Fibroblast of lung (primary cell): ENCODE results near the gene SAXO1. TPM values are rescaled to one million over a fixed set of nuclear protein-coding genes. Genes with fewer than 3 reads are reported as not detected.
A peak's percentile ranks its signal among the peaks of the same experiment; 100 is the strongest.

ENCODE experiments used
- DNase-seq, 2 donors: peaks; one replicate each; pipeline versions ENCODE4 v3.0.0 to v3.0.0-alpha.2; 2010; ENCODE audit warnings: low read depth in 2 of 2
- H2AFZ ChIP-seq: 2 replicates; pipeline ENCODE4 v1.5.1; 2012; ENCODE audit warnings: low read length, control low read depth, inconsistent platforms
- H3K27ac ChIP-seq: 2 replicates; pipeline ENCODE4 v1.5.1; 2011; ENCODE audit warnings: low read length, control low read depth; ENCODE audit not compliant: insufficient read depth
- H3K27me3 ChIP-seq: 2 replicates; pipeline ENCODE4 v1.5.1; 2011; ENCODE audit warnings: mild to moderate bottlenecking, low read length; ENCODE audit not compliant: control insufficient read depth, insufficient read depth
- H3K36me3 ChIP-seq: 2 replicates; pipeline ENCODE4 v1.5.1; 2011; ENCODE audit warnings: low read length; ENCODE audit not compliant: control insufficient read depth, insufficient read depth
- H3K4me1 ChIP-seq: 2 replicates; pipeline ENCODE4 v1.5.1; 2011; ENCODE audit warnings: low read length; ENCODE audit not compliant: control insufficient read depth, insufficient read depth; ENCODE audit errors: extremely low read depth
- H3K4me2 ChIP-seq: 2 replicates; pipeline ENCODE4 v1.5.1; 2011; ENCODE audit warnings: low read length, control low read depth; ENCODE audit not compliant: insufficient read depth; ENCODE audit errors: extremely low read depth
- H3K4me3 ChIP-seq, 4 experiments: fragments of 200-600 bp in 1 of 4; sonication (generic) in 1 of 4; replicated peaks in 1 of 4; 2 replicates each; pipeline ENCODE4 v1.5.1; 2011 to 2016; ENCODE audit warnings: low read length in 4 of 4, low read depth in 3 of 4, mild to moderate bottlenecking in 3 of 4, control low read depth in 2 of 4, inconsistent platforms in 1 of 4, mixed read lengths in 1 of 4; ENCODE audit not compliant: insufficient read depth in 1 of 4; ENCODE audit errors: control extremely low read depth in 1 of 4
- H3K79me2 ChIP-seq: 2 replicates; pipeline ENCODE4 v1.5.1; 2012; ENCODE audit warnings: mild to moderate bottlenecking, low read length, inconsistent platforms; ENCODE audit not compliant: control insufficient read depth, insufficient read depth
- H3K9ac ChIP-seq: 2 replicates; pipeline ENCODE4 v1.5.1; 2011; ENCODE audit warnings: mild to moderate bottlenecking, low read length, control low read depth; ENCODE audit not compliant: insufficient read depth
- H3K9me3 ChIP-seq: 2 replicates; pipeline ENCODE4 v1.5.1; 2012; ENCODE audit warnings: low read depth, low read length; ENCODE audit not compliant: control insufficient read depth, insufficient read depth
- H4K20me1 ChIP-seq: 2 replicates; pipeline ENCODE4 v1.5.1; 2011; ENCODE audit warnings: low read length; ENCODE audit not compliant: control insufficient read depth, insufficient read depth; ENCODE audit errors: extremely low read depth
- EZH2 ChIP-seq: IDR thresholded peaks from 2 replicates; pipeline ENCODE4 v1.5.1; 2012; ENCODE audit warnings: low read length, control low read depth, mild to moderate bottlenecking; ENCODE audit errors: missing control alignments
- polyA plus RNA-seq, 2 donors: library from polyadenylated mRNA; depleted of rRNA in 1 of 2; stranded (reverse) in 1 of 2; unstranded in 1 of 2; fragments of >200 nt; gene quantifications; 2 replicates each; pipeline ENCODE4 v1.2.1, GENCODE V29; 2011 to 2012; ENCODE audit warnings: missing spikeins in 1 of 2
- total RNA-seq: library from RNA; depleted of rRNA; stranded (reverse); fragments of >200 nt; gene quantifications from 2 replicates; pipeline ENCODE4 v1.2.1, GENCODE V29; 2014
- TF ChIP-seq, protein P1 (sequence below), 2 donors: IDR thresholded peaks in 1 of 2; conservative IDR thresholded peaks in 1 of 2; 1 replicate in 1 of 2; 2 replicates in 1 of 2; pipeline ENCODE4 v1.5.1; 2011 to 2012; ENCODE audit warnings: low read length in 2 of 2, control low read depth in 1 of 2, inconsistent platforms in 1 of 2, low read depth in 1 of 2, mild to moderate bottlenecking in 1 of 2

The SAXO1 gene
- total and polyA plus RNA-seq, 2 donors (not counting 1 experiment from before 2014, with no cell fraction given) = 0.01 to 0.17 TPM

DNA sequence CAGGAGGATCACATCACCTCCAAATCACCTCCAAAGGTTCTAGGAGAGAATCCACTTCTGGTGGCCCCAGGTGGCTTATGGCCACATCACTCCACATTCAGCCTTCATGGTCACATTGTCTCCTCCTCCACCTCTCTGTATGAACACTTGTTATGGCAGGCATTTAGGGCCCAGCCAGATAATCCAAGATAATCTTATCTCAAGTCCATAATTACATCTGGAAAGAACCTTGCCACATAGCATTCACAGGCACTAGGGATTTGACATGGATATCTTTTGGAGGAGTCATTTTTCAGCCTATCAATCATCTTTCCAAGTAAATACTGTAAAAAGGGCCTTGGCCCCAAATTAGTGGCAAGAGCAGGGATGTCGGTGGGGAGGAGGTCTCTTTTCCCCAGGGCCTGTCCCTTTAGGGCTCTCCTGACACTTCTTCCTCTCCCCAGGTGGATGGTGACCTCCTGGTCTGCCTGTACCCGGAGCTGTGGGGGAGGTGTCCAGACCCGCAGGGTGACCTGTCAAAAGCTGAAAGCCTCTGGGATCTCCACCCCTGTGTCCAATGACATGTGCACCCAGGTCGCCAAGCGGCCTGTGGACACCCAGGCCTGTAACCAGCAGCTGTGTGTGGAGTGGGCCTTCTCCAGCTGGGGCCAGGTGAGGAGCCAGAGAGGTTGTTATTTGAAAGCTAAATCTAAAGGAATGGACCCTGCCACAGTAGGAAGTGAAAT lies 140.9 kb downstream of the SAXO1 start:
- Histone ChIP-seq H3K9me3 (no peaks in the 10 kb centered on the region), H3K4me1 (no peaks in the 10 kb centered on the region), H3K9ac (no peak overlapping the region), H3K27ac (no peak overlapping the region), H2AFZ (no peak overlapping the region), H3K36me3 (no peaks in the 10 kb centered on the region), H3K4me3 (no peak overlapping the region), H3K4me2 (no peak overlapping the region), H3K27me3 (no peaks in the 10 kb centered on the region), H4K20me1 (no peaks in the 10 kb centered on the region), H3K79me2 (no peaks in the 10 kb centered on the region)
- DNase-seq = no peak
- TF ChIP-seq, protein P1, sequence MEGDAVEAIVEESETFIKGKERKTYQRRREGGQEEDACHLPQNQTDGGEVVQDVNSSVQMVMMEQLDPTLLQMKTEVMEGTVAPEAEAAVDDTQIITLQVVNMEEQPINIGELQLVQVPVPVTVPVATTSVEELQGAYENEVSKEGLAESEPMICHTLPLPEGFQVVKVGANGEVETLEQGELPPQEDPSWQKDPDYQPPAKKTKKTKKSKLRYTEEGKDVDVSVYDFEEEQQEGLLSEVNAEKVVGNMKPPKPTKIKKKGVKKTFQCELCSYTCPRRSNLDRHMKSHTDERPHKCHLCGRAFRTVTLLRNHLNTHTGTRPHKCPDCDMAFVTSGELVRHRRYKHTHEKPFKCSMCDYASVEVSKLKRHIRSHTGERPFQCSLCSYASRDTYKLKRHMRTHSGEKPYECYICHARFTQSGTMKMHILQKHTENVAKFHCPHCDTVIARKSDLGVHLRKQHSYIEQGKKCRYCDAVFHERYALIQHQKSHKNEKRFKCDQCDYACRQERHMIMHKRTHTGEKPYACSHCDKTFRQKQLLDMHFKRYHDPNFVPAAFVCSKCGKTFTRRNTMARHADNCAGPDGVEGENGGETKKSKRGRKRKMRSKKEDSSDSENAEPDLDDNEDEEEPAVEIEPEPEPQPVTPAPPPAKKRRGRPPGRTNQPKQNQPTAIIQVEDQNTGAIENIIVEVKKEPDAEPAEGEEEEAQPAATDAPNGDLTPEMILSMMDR (conservative IDR thresholded peaks at IDR 0.05 in 1 of 2, IDR thresholded peaks at IDR 0.05 in 1 of 2; ENCODE audit: low read depth in 1 of 2, low read length in 2 of 2) = no peak
- TF ChIP-seq EZH2 = no peak

DNA sequence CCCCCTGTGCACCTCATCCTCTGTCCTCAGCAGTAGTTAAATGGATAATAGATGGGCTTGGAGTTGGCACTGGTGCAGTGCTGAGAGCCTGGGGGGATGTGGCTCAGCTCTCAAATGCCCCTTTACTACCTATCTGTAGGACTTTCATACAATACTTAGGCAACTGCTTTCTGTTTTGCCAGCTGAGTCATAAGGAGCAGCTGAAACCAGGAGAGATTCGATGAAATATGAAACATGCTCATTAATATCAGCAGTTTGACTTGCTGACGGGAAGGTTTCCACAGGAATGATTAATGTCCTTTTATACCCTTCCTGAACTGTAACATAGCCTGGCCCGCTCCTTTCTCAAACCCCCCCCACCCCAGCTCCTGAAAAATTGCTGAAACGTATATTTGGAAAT lies 142.6 kb downstream of the SAXO1 start:
- no peaks in the 10 kb centered on the region for H3K27me3 ChIP-seq
- H3K4me3 ChIP-seq = no peak overlapping the region
- H4K20me1 ChIP-seq = no peaks in the 10 kb centered on the region
- H3K27ac ChIP-seq = no peak overlapping the region
- no peak for TF ChIP-seq EZH2
- TF ChIP-seq, protein P1 (conservative IDR thresholded peaks at IDR 0.05 in 1 of 2, IDR thresholded peaks at IDR 0.05 in 1 of 2; ENCODE audit: low read depth in 1 of 2, low read length in 2 of 2) = no peak
- no peak overlapping the region for H3K4me2 ChIP-seq
- no peak overlapping the region for H2AFZ ChIP-seq
- H3K4me1 ChIP-seq = no peaks in the 10 kb centered on the region
- DNase-seq = peak; percentile 70 to 78
- H3K79me2 ChIP-seq = no peaks in the 10 kb centered on the region
- no peaks in the 10 kb centered on the region for H3K9me3 ChIP-seq
- H3K9ac ChIP-seq = no peak overlapping the region
- no peaks in the 10 kb centered on the region for H3K36me3 ChIP-seq

DNA sequence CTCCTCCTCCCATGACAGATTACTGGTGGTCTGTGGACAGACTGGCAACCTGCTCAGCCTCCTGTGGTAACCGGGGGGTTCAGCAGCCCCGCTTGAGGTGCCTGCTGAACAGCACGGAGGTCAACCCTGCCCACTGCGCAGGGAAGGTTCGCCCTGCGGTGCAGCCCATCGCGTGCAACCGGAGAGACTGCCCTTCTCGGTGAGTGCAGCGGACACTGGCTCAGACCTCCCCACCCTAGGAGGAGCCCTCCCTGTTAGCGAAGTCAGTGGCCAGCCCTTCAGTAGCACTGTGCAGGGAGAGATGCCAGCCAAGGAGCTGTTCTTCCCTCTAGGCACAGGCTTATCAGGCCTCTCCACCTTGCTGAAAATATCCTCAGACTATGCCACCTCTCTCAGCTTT lies 143.5 kb downstream of the SAXO1 start:
- Histone ChIP-seq H3K27ac (no peak overlapping the region), H4K20me1 (no peaks in the 10 kb centered on the region)

More for the DNA sequence above, 143.5 kb downstream of the SAXO1 start:
- Histone ChIP-seq H3K9me3 (no peaks in the 10 kb centered on the region), H3K79me2 (no peaks in the 10 kb centered on the region), H3K4me3 (no peak overlapping the region), H3K27me3 (no peaks in the 10 kb centered on the region), H2AFZ (no peak overlapping the region), H3K4me1 (no peaks in the 10 kb centered on the region), H3K9ac (no peak overlapping the region), H3K4me2 (no peak overlapping the region), H3K36me3 (no peaks in the 10 kb centered on the region)
- no peak for TF ChIP-seq EZH2
- TF ChIP-seq, protein P1 (conservative IDR thresholded peaks at IDR 0.05 in 1 of 2, IDR thresholded peaks at IDR 0.05 in 1 of 2; ENCODE audit: low read depth in 1 of 2, low read length in 2 of 2) = no peak
- no peak for DNase-seq
